Kidney glomerular epithelial cell (primary cell): ENCODE data around the gene TOMM34.
A peak's percentile ranks its signal among the peaks of the same experiment; 100 is the strongest.

Source experiments
- DNase-seq: peaks from one replicate; lab custom pipeline; 2025; lab: John Stamatoyannopoulos, UW

Gene TOMM34

DNA sequence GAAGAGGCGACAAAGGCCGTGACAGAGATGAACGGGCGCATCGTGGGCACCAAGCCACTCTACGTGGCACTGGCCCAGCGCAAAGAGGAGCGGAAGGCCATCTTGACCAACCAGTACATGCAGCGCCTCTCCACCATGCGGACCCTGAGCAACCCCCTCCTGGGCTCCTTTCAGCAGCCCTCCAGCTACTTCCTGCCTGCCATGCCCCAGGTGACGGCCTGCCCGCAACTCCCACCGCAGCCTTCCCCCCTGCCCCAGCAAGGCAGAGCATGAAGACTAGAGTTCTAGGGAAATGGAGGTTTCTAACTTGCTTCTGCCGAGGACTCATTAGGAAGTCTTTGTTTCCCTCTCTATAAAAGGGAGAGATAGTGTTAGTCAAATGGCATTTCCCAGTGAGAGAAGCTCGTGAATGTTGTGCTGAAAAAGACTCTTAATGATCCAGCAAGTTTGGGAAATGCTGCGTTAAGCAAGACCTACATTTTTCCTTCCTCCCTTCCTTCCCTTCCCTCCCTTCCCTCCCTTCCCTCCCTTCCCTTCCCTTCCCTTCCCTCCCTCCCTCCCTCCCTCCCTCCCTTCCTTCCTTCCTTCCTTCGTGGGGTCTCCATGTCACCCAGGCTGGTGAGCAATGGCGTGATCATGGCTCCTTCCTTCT is 29.6 kb downstream of the TOMM34 start:
- DNase-seq, result no peak

DNA sequence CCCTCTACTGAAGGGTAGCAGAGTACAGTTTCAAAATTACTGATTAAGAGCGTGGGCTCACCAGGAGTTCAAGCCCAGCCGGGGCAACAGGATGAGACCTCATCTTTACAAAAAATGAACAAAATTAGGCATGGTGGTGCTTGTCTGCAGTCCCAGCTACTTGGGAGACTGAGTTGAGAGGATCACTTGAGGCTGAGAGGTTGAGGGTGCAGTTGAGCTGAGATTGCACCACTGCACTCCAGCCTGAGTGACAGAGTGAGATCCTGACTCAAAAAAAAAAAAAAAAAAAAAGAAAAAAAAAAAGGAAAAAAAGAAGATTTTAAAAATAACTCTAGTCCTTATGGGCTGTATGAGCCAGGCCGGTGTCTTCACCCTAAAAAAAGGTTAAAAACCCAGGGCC is 31.6 kb downstream of the TOMM34 start:
- DNase-seq, result no peak

DNA sequence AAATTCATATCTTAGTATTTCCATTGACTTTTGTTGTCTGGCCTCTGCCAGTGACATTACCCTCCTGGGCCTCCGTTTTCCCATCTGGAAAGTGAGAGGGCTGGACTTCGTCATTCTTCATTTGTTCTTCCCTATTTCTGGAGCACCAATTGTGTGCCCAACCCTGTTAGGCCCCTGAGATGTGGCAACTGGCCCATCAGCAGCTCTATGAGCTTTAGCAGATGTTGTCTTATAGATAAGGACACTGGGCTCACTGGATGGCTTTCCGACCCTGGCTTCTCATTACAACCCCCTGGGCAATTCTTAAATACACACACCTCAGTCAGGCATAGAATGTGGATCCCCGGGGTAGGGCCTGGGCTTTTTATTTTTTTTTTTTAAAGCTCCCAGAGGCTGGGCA is 35.7 kb downstream of the TOMM34 start:
- no peak for DNase-seq

DNA sequence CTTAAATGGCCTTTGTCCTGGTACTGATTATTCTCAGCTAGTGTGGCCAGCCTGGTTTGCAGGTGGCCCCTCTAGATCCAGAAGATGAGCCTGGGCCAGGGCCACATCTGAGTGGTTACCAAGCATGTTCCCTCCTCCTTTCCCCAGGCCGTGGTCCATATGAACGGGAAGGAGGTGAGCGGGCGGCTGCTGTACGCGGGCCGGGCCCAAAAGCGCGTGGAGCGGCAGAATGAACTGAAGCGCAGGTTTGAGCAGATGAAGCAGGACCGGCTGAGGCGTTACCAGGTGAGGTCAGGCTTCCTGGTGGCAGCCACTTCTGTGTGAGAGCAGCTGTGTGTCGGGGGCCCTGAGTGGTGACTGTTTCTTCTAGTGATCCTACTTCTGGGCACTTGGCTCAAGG is 38.8 kb downstream of the TOMM34 start:
- no peak for DNase-seq

DNA sequence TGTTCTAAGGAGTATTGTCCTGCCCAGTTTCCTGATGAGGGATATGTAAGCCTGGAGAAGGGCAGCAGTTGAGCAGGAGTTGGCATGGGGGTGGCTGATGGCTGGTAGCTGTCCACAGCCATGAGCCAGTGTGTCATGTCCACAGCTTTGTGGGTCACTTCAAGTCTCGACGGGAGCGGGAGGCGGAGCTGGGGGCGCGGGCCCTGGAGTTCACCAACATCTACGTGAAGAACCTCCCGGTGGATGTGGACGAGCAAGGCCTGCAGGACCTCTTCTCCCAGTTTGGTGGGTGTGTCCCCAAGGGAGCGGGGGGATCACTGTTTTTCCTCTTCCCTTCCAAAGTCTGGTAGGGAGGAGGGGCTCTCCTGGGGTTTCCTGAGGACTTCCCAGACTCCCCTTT is 41.4 kb downstream of the TOMM34 start:
- DNase-seq, result no peak

DNA sequence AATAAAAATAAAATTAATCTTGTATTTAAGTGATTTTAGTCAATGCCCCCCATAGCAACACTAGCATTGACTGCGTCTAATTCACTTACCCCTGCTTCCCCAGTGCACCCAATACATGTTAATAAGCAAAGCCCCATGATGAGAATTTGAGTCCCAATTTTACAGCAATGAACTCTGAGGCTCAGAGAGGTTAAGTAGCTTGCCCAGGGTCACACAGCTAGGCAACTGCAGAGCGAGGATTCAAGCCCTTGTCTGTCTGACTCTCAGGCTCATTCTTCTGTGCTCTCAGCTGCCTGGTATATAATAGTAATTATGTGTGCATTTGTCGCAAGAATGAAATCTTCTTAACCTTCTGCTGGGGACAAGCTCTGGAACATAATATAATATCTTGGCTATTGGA is 41.9 kb downstream of the TOMM34 start:
- no peak for DNase-seq

DNA sequence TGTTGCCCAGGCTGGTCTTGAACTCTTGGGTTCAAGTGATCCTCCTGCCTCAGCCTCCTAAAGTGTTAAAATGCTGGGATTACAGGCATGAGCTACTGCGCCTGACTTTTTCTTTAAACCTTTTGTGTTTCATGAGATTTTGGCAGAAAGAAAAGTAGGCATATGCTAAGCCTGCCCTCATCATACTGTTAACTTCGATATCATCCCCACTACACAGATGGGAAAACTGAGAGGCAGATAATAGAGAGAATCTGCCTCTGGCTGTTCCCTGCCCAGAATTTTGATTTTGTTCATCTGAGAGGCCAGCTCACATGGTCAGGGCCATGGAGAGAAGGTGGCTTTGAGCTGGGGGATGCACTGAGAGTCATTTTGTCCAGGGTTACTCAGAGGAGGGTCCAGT is 42.8 kb downstream of the TOMM34 start:
- no peak for DNase-seq

DNA sequence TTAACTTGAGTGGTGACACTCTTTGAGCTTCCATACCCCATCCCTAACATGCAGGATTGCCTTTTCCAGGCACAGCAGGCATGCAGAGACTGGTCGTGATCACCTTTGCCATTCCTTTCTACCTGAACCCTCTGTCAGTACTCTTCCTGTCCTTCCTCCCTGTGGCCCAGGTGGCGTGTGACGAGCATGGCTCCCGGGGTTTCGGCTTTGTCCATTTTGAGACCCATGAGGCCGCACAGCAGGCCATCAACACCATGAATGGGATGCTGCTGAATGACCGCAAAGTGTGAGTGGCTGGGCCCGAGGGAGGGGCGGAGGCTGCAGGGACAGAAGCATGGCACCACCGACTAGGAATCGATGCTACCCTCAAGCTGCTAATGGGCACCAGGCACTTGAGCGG is 43.6 kb downstream of the TOMM34 start:
- no peak for DNase-seq

DNA sequence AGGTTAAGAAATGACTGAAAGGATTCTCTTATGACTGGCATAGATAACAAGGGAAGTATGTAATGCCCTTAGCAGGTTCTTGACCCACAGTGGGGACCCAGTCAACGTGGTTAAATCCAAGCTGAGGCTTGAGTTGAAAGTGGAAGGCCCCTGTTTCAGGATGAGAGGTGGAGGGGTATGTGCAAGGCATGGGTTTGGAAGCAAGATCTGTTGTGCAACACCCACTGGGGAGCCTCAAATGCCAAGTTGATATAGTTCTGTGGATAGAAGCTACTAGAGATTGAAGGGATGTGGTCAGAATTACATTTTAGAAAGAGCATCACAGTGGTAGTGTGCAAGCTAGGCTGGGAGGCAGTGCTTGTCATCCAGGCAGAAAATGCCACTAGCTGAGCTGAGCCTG is 45.3 kb downstream of the TOMM34 start:
- DNase-seq, result no peak

DNA sequence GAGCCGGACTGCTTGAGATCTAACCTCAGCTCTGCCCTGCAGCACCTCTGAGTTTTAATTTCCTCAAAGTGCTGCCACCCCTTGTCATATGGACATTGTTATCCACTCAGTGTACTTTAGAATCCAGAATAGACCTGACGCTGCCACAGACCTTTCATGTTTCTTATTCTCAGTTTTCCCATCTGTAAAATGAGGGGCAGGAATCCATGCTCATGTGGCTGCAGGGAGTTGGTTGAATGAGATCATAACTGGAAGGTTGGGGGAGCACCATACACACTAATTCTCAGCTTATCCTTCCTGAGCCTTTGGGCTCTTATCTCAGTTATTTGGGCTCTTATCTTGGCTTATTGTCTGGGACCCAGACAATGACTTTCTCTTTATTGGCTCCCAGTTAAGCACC is 48.0 kb downstream of the TOMM34 start:
- DNase-seq, result no peak

DNA sequence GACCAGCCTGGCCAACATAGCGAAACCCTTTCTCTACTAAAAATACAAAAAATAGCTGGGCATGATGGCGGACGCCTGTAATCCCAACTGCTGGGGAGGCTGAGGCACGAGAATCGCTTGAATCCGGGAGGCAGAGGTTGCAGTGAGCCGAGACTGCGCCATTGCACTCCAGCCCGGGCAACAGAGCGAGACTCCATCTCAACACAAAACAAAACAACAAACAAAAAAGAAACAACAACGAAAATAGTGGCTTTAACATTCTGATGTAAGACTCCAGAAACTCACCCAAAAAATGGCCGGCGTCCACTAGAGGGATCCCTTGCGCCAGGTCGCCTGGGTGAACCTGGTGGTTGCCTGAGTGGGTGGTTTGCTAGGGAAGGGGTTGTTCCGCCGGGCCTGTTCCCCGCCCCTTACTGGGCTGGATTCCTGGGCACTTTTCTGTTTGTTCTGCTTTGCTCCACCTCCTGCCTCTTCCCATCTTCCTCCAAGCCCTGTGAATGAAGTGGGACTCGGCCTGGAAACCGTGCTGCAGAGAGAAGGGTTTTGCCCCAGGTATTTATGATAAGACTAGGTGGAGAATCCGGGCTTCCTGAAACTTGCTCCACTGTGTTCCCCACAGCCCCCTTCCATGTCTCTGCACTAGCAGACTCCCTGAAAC is 48.8 kb downstream of the TOMM34 start:
- peak; percentile 5 for DNase-seq

DNA sequence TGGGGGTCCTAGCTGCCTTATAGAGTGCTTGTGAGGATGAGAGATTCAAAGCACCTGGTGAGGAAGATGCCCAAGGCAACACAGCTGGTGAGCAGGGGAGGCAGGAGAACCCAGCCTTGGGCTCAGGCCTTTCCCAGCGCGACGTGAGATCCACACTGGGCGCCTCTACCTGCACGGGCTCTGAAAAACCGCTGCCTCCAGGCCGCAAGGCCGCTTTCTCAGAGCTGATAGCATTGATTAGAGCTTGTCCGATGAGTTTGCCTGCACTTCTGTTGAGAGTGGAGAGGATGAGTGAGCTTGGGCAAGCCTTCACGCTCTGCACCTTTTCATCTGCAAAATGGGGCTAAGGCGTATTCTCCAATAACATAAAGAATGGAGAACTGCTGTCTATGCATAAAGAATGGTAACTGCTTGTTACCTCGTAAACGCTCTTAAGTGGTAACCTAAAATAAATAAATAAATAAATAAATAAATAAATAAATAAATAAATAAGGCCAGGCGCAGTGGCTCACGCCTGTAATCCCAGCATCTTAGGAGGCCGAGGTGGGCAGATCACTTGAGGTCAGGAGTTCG is 49.4 kb downstream of the TOMM34 start:
- no peak for DNase-seq

DNA sequence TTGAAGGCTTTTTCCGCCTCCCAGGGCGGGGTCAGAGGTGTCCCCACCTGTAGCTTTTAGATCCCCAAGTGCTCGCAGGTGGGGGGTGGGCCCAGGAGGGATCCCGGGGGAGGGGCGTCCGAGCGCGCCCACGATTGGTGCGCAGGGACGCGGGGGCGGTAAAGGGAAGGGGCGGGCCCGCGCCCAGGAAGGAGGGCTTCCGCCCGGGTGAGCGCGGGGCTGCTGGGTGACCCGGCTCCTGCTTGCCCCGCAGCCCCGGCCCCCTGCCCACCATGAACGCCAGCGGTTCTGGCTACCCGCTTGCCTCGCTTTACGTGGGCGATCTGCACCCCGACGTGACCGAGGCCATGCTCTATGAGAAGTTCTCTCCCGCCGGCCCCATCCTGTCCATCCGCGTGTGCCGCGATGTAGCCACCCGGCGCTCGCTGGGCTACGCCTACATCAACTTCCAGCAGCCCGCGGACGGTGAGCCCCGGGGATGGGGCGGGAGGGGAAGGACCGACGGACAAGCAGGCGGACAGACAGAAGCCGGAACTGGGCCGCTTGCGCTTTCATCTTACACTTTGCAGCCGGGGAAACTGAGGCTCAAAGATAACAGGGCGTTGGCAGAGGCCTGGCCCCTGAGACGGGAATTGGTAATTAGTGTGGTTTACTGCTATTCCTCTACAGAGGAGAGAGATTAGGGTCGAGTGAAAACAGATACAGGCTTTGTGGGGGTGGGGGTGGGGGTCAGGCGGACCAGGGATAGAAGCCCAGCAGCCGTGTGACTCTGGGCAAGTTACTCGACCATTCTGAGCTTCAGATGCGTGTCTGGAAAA is 50.1 kb downstream of the TOMM34 start, which contains the start of gene PABPC1L:
Gene PABPC1L, plus strand, starts transcription at position 189 of the 818 bp plus-strand sequence. Its CDS starts 84 bp downstream, at position 273.
- DNase-seq, result peak; percentile 49

DNA sequence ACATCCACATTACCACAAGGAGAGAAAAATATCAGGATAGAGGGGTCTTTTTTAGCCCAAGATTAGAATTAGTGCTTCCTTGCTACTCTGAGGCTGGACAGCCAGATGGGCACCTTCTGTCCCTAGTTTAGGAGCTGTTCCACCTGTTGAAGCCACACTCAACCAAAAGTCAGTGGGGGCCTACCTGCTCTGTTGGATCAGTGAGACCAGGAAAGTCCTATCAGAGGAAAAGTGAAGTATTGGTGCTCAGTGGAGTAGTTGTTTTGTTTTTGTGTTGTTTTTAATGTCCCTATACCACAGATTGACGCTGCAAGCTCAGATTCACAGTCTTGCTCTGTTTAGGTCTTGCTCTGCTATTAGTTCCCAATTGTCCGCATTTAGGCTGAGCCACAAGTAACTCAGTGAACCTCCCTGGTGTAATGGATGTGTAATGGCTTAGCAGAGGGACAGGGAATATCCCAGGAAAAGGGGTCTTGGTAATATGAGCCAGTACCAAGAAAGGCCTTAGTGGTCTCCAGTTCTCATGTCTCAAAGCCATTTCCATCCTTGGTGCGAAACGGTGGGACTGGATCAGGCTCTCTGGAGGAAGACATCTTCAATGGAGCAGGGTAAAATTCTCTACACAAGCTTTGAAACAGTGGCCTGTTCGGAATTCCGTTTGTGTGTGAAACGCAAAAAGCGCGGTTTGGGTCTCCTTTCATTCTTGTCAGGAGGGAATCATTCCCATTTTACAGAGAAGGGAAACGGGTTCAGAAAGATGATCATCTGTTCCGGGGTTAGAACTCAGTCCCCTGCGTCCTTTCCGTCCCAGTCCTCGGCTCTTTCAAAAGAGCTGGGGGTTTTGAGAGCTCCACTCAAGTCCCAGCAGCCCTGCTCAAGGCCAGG is 51.0 kb downstream of the TOMM34 start:
- no peak for DNase-seq

DNA sequence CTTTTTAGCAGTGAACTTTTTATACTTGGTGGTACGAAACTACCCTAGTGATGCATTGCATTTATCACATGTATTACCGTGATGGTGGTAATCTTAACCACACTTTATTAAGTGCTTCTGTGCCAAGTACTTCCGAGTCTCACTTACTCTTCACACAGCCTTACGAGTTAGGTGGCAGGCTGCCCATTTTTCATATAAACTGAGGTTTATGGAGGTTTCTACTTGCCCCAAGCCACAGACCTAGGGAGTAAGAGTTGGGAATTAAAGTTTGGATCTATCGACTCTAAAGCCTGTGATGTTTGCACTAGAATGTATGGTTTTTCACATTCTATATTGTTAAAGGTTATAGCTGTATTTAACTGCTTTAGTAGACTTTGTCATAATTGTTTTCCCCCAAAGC is 55.8 kb downstream of the TOMM34 start:
- DNase-seq, result no peak

DNA sequence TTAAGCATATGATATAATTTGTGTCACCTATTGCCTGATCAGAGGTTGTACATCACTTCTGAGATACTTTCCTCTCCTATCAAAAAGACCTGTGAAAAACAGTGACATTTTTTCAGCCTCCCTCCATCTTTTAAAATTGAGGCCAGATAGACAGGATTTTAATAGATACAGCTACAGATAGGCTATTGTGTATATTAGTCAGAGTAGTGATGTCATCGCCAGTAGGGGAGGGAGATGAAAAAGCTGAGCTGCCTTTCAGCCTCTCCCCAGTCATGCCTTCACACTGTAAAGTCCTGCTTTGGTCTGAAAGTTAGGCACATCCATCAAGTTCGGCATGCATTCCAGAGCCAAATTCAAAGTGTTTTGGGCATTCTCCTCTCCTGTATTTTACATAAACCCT is 58.2 kb downstream of the TOMM34 start:
- peak; percentile 6 for DNase-seq

DNA sequence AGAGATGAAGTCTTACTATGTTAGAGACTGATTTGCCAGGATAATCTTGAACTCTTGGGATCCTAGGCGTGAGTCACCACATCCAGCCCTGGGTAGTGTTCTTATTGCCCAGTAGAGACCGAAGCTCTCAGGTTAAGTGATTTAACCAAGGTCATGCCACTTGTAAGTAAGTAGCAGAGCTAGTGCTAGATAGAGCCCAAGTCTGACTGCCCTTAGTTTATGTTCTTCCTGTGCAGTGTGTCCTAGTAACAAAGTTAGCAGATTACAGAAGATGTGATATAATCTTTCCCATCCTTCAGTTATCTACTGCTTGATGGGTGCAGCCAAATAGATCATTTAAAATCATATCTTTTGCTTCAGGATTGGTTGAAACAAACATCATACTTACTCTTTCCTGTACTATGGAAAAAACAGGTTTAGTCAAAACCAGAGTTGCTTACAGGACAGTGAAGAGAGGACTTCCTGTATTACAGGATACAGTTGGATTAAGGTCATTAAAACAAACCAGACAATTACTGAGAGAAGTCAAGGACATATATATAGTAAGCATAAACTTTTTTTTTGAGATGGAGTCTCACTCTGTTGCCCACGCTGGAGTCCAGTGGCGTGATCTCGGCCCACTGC is 59.9 kb downstream of the TOMM34 start:
- DNase-seq, result no peak

DNA sequence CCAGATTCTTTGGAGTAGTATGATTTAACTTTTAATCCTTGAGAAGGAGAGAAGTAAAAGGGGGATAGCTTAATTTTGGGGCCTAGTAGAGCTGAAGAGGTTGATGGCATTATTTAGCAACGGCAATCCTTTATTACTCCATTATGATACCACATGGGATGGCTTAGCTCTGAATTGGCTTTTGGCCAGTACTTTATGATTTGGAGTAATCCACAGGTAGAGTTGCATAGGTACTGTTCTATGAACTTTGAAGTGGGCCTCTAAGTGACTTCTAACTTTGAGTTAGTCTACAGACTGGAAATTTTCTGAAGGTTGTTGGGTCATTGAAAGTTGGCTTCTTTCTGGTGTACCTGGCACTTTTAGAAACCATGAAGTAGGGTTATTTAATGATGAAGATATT is 63.1 kb downstream of the TOMM34 start:
- no peak for DNase-seq

DNA sequence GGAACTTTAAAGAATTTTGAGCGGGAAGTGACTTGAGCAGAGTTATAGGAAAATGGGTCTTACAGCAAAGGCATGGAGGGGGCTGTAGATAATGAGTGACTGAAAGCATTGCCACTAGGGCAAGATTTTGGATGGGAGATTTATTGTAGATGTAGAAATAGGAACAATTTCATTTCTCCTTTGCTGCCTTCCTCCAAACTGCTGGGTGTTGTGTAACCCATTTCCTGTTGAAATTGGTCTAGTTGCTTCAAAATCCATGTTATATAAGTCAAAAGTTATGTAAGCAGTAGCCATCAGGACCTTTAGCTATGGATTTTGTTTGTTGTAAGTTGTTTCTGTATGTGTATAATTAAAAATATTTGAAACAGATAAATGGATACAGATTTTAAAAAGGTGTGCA is 63.6 kb downstream of the TOMM34 start:
- no peak for DNase-seq

DNA sequence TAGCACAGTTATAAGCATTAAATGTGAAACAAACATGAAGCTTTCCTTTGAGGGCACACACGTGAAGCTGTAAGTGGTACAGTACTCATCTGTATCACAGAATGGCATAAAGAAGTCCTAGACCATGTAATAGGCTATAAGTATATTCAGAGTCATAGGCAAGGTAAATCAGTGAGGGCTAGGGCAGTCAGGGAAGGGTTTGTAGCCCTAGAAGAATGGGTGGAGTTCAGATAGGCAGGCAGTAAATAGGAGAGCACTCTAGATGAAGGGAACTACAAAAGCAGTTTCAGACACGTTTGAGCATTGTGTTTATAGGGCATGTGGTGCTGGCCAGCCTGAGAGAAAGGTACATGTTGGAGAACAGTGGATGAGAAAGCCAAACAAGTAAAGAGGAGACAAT is 65.2 kb downstream of the TOMM34 start:
- DNase-seq, result no peak
